Astrocyte (in vitro differentiated cells and primary cell): ENCODE results near the gene TBX2. TPM values are rescaled to one million over a fixed set of nuclear protein-coding genes. Genes with fewer than 3 reads are reported as not detected.

ENCODE experiments used
- DNase-seq: peaks from one replicate; pipeline ENCODE4 v3.0.0-alpha.2; 2010; ENCODE audit warnings: low read depth
- FAIRE-seq: peaks from 2 replicates; lab custom pipeline; 2011; peaks lifted over from hg19 to GRCh38; lab: Jason Lieb, UNC
- H2AFZ ChIP-seq: 2 replicates; pipeline ENCODE4 v1.6.0; 2012; ENCODE audit warnings: low read depth, low read length, inconsistent platforms
- H3K27ac ChIP-seq: 2 replicates; pipeline ENCODE4 v1.5.1; 2011; ENCODE audit warnings: low read depth, low read length, inconsistent platforms
- H3K27me3 ChIP-seq: 2 replicates; pipeline ENCODE4 v1.6.0; 2011; ENCODE audit warnings: low read length, inconsistent platforms; ENCODE audit not compliant: insufficient read depth
- H3K36me3 ChIP-seq: 2 replicates; pipeline ENCODE4 v1.5.1; 2011; ENCODE audit warnings: low read length, inconsistent platforms; ENCODE audit not compliant: insufficient read depth
- H3K4me1 ChIP-seq: 2 replicates; pipeline ENCODE4 v1.5.1; 2011; ENCODE audit warnings: low read length, inconsistent platforms; ENCODE audit not compliant: insufficient read depth
- H3K4me2 ChIP-seq: 2 replicates; pipeline ENCODE4 v1.6.0; 2012; ENCODE audit warnings: low read length, inconsistent platforms
- H3K4me3 ChIP-seq: 2 replicates; pipeline ENCODE4 v1.5.1; 2011; ENCODE audit warnings: low read depth, mild to moderate bottlenecking, low read length, inconsistent platforms; ENCODE audit not compliant: insufficient read depth
- H3K79me2 ChIP-seq: 2 replicates; pipeline ENCODE4 v1.6.0; 2012; ENCODE audit warnings: mild to moderate bottlenecking, low read length, inconsistent platforms; ENCODE audit not compliant: insufficient read depth
- H3K9ac ChIP-seq: 2 replicates; pipeline ENCODE4 v1.6.0; 2012; ENCODE audit warnings: mild to moderate bottlenecking, low read length, inconsistent platforms
- H3K9me3 ChIP-seq: 2 replicates; pipeline ENCODE4 v1.5.1; 2012; ENCODE audit warnings: low read depth, mild to moderate bottlenecking, low read length, inconsistent platforms; ENCODE audit not compliant: insufficient read depth
- H4K20me1 ChIP-seq: 2 replicates; pipeline ENCODE4 v1.6.0; 2012; ENCODE audit warnings: low read length, inconsistent platforms; ENCODE audit not compliant: insufficient read depth
- H3K27ac Mint-ChIP-seq: one replicate; pipeline ENCODE4 v1.8.0; 2021; ENCODE audit warnings: mild to moderate bottlenecking, mixed read lengths; ENCODE audit not compliant: unreplicated experiment
- H3K27me3 Mint-ChIP-seq: one replicate; pipeline ENCODE4 v1.8.0; 2021; ENCODE audit warnings: low read depth, mixed read lengths; ENCODE audit not compliant: unreplicated experiment
- H3K36me3 Mint-ChIP-seq: one replicate; pipeline ENCODE4 v1.8.0; 2021; ENCODE audit warnings: low read depth, mixed read lengths; ENCODE audit not compliant: unreplicated experiment
- H3K4me1 Mint-ChIP-seq: one replicate; pipeline ENCODE4 v1.8.0; 2021; ENCODE audit warnings: low read depth, mixed read lengths; ENCODE audit not compliant: unreplicated experiment
- H3K4me3 Mint-ChIP-seq: one replicate; pipeline ENCODE4 v1.8.0; 2021; ENCODE audit warnings: mild to moderate bottlenecking, moderate library complexity, mixed read lengths; ENCODE audit not compliant: unreplicated experiment
- H3K9me3 Mint-ChIP-seq: one replicate; pipeline ENCODE4 v1.8.0; 2021; ENCODE audit warnings: mild to moderate bottlenecking, mixed read lengths; ENCODE audit not compliant: unreplicated experiment
- CTCF ChIP-seq: IDR thresholded peaks from 2 replicates; pipeline ENCODE4 v1.5.1; 2011; ENCODE audit warnings: low read depth, mild to moderate bottlenecking, inconsistent platforms, low read length, moderate library complexity; ENCODE audit not compliant: insufficient read depth
- EZH2 ChIP-seq: IDR thresholded peaks from 2 replicates; pipeline ENCODE4 v1.6.1; 2012; ENCODE audit warnings: mild to moderate bottlenecking, low read length, inconsistent platforms; ENCODE audit not compliant: insufficient read depth
- total RNA-seq: library from RNA; stranded (reverse); gene quantifications from 2 replicates; pipeline ENCODE4 v1.2.1, GENCODE V29; 2021

Gene TBX2
- total RNA-seq, 1 donor from 2014 or later = 0.50 TPM

DNA sequence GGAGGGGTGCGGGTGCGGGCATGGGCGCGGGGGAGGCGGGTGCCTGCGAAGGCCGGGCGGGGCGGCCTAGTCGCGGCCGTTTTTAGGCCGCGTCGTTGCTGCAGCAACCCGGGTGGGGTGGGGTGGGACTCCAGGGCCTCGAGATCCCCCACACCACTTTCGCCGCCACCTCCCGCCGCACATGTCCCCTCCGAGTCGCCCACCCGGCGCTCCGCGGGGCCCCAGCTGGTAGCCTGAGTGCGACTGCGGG, 11.3 kb downstream of the TBX2 start:
- no peak overlapping the region for H3K4me3 Mint-ChIP-seq
- TF ChIP-seq CTCF (no peak), EZH2 (no peak)
- peaks cover 23% of the 10 kb centered on the region for H3K4me1 ChIP-seq
- H3K9me3 ChIP-seq = no peaks in the 10 kb centered on the region
- DNase-seq (no peak), FAIRE-seq (no peak)
- peaks cover 2% of the 10 kb centered on the region for H3K4me1 Mint-ChIP-seq
- peaks cover 47% of the 10 kb centered on the region for H3K27me3 Mint-ChIP-seq
- H4K20me1 ChIP-seq = peaks cover 18% of the 10 kb centered on the region
- no peak overlapping the region for H3K27ac Mint-ChIP-seq
- H3K9ac ChIP-seq = peak overlapping the region; percentile 79
- no peak overlapping the region for H3K27ac ChIP-seq
- peak overlapping the region; percentile 89 for H2AFZ ChIP-seq
- H3K9me3 Mint-ChIP-seq = no peaks in the 10 kb centered on the region
- no peaks in the 10 kb centered on the region for H3K36me3 ChIP-seq
- H3K36me3 Mint-ChIP-seq = peaks cover 2% of the 10 kb centered on the region
- peaks cover 3% of the 10 kb centered on the region for H3K27me3 ChIP-seq
- H3K4me2 ChIP-seq = peak overlapping the region; percentile 88
- peak overlapping the region; percentile 58 for H3K4me3 ChIP-seq
- H3K79me2 ChIP-seq = peaks cover 16% of the 10 kb centered on the region

- peak overlapping the region; percentile 89 for H2AFZ ChIP-seq
- peak overlapping the region; percentile 79 for H3K9ac ChIP-seq
- H3K27me3 ChIP-seq = peaks cover 3% of the 10 kb centered on the region
- H3K27me3 Mint-ChIP-seq = peaks cover 42% of the 10 kb centered on the region
- DNase-seq (peak; percentile 61), FAIRE-seq (no peak)
- peak overlapping the region; percentile 41 for H3K27ac ChIP-seq
- peaks cover 2% of the 10 kb centered on the region for H3K36me3 Mint-ChIP-seq
- H3K9me3 ChIP-seq = no peaks in the 10 kb centered on the region
- peaks cover 29% of the 10 kb centered on the region for H3K4me1 ChIP-seq
- peaks cover 11% of the 10 kb centered on the region for H3K79me2 ChIP-seq
- no peak overlapping the region for H3K27ac Mint-ChIP-seq
- TF ChIP-seq CTCF (no peak), EZH2 (peak; percentile 24)
- peak overlapping the region; percentile 88 for H3K4me2 ChIP-seq
- peak overlapping the region; percentile 58 for H3K4me3 ChIP-seq
- H3K36me3 ChIP-seq = no peaks in the 10 kb centered on the region
- H3K9me3 Mint-ChIP-seq = no peaks in the 10 kb centered on the region
- peak overlapping the region; percentile 73 for H3K4me3 Mint-ChIP-seq
- peaks cover 13% of the 10 kb centered on the region for H4K20me1 ChIP-seq
- H3K4me1 Mint-ChIP-seq = peaks cover 7% of the 10 kb centered on the region
These were observed 11.9 kb downstream of the TBX2 start for GRCh38 chr17:61411261-61412142.
